ENCODE results near the gene TMEM52. TPM values are rescaled to one million over a fixed set of nuclear protein-coding genes. Genes with fewer than 3 reads are reported as not detected.

Gene TMEM52
- total RNA-seq, 4 donors from 2014 or later = 2.9 to 6.4 (median 4.1) TPM

DNA sequence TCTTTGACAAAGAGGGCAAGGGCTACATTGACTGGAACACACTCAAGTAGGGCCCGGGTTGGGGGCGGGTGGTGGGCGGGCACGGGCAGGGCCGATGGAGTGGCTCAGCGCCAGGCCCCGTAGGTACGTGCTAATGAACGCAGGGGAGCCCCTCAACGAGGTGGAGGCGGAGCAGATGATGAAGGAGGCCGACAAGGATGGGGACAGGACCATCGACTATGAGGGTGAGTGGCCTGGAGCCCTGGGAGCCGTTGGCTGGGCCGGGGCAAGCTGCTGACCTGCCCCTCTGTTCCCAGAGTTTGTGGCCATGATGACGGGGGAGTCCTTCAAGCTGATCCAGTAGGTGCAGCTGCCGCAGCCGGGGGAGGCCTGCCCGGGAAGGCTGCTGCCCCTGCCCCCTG is 2.2 kb downstream of the TMEM52 start:
- DNase-seq (ENCODE audit: low spot score in 2 of 2) = no peak
- 71 to 76% methylated on average over 19 of the region's 19 CpGs for WGBS, 2 donors
- no peak overlapping the region for H3K4me3 ChIP-seq (ENCODE audit: low read depth, poor library complexity, severe bottlenecking)
- intact Hi-C loops (cut with DNase I; ENCODE audit: low total_unique reads) = no loop called here
- TF ChIP-seq, protein P1, sequence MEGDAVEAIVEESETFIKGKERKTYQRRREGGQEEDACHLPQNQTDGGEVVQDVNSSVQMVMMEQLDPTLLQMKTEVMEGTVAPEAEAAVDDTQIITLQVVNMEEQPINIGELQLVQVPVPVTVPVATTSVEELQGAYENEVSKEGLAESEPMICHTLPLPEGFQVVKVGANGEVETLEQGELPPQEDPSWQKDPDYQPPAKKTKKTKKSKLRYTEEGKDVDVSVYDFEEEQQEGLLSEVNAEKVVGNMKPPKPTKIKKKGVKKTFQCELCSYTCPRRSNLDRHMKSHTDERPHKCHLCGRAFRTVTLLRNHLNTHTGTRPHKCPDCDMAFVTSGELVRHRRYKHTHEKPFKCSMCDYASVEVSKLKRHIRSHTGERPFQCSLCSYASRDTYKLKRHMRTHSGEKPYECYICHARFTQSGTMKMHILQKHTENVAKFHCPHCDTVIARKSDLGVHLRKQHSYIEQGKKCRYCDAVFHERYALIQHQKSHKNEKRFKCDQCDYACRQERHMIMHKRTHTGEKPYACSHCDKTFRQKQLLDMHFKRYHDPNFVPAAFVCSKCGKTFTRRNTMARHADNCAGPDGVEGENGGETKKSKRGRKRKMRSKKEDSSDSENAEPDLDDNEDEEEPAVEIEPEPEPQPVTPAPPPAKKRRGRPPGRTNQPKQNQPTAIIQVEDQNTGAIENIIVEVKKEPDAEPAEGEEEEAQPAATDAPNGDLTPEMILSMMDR (IDR thresholded peaks at IDR 0.05) = no peak
- no peak for TF ChIP-seq POLR2A (IDR thresholded peaks at IDR 0.05)

- 69 to 74% methylated on average over 21 to 23 of the region's 23 CpGs for WGBS, 2 donors
- intact Hi-C loops (cut with DNase I; ENCODE audit: low total_unique reads) = no loop called here
- TF ChIP-seq, protein P1 (IDR thresholded peaks at IDR 0.05) = no peak
- no peak for TF ChIP-seq POLR2A (IDR thresholded peaks at IDR 0.05)
- no peak overlapping the region for H3K4me3 ChIP-seq (ENCODE audit: low read depth, poor library complexity, severe bottlenecking)
- DNase-seq (ENCODE audit: low spot score in 2 of 2) = no peak
Observed at GRCh38 chr1:1915911-1916840, 2.9 kb downstream of the TMEM52 start.

- WGBS, 2 donors = 71 to 74% methylated on average over 14 to 15 of the region's 15 CpGs
- no peak for TF ChIP-seq POLR2A (IDR thresholded peaks at IDR 0.05)
- TF ChIP-seq, protein P1 (IDR thresholded peaks at IDR 0.05) = no peak
- intact Hi-C loops (cut with DNase I; ENCODE audit: low total_unique reads) = no loop called here
- no peak within 1 kb of the TSS for H3K4me3 ChIP-seq (ENCODE audit: low read depth, poor library complexity, severe bottlenecking)
- DNase-seq (ENCODE audit: low spot score in 2 of 2) = no peak
Observed at GRCh38 chr1:1914971-1915692, 3.9 kb downstream of the TMEM52 start, which contains the start of gene CALML6. Gene CALML6, plus strand, starts transcription at chr1:1915260. Its CDS starts 21 bp downstream, at chr1:1915281.

- 32 to 44% methylated on average over 12 to 20 of the region's 20 CpGs for WGBS, 2 donors
- DNase-seq (ENCODE audit: low spot score in 2 of 2) = no peak
Observed at GRCh38 chr1:1914101-1914970, 4.7 kb downstream of the TMEM52 start.

More at GRCh38 chr1:1914101-1914970, 4.7 kb downstream of the TMEM52 start:
- no peak for TF ChIP-seq POLR2A (IDR thresholded peaks at IDR 0.05)
- TF ChIP-seq, protein P1 (IDR thresholded peaks at IDR 0.05) = no peak
- intact Hi-C loops (cut with DNase I; ENCODE audit: low total_unique reads) = no loop called here
- H3K4me3 ChIP-seq (ENCODE audit: low read depth, poor library complexity, severe bottlenecking) = no peak overlapping the region
